AG04449 (cell line): ENCODE results near the gene MFGE8.

ENCODE experiments used
- CTCF ChIA-PET: fragments of 350-600 bp; formaldehyde crosslinking; extraction: SDS; loops from one replicate; lab custom pipeline; 2021; ENCODE audit warnings: antibody characterized with exemption; lab: Yijun Ruan, JAX
- POLR2A ChIA-PET: fragments of 400-600, 350-600 bp; formaldehyde crosslinking; extraction: SDS; loops from one replicate; lab custom pipeline; 2020; ENCODE audit warnings: antibody characterized with exemption, inconsistent platforms; lab: Yijun Ruan, JAX
- DNase-seq: peaks from one replicate; pipeline ENCODE4 v3.0.0-alpha.2; 2010; ENCODE audit warnings: low read depth, low spot score
- H3K4me3 ChIP-seq: 2 replicates; pipeline ENCODE4 v1.5.1; 2011; ENCODE audit warnings: low read depth, mild to moderate bottlenecking, control low read depth, low read length
- TF ChIP-seq, protein P1 (sequence below): IDR thresholded peaks from one replicate; pipeline ENCODE4 v1.5.1; 2011; ENCODE audit warnings: mild to moderate bottlenecking, moderate library complexity, low read length, control low read depth, inconsistent platforms; ENCODE audit not compliant: insufficient read depth; ENCODE audit errors: missing control alignments

The MFGE8 gene

DNA sequence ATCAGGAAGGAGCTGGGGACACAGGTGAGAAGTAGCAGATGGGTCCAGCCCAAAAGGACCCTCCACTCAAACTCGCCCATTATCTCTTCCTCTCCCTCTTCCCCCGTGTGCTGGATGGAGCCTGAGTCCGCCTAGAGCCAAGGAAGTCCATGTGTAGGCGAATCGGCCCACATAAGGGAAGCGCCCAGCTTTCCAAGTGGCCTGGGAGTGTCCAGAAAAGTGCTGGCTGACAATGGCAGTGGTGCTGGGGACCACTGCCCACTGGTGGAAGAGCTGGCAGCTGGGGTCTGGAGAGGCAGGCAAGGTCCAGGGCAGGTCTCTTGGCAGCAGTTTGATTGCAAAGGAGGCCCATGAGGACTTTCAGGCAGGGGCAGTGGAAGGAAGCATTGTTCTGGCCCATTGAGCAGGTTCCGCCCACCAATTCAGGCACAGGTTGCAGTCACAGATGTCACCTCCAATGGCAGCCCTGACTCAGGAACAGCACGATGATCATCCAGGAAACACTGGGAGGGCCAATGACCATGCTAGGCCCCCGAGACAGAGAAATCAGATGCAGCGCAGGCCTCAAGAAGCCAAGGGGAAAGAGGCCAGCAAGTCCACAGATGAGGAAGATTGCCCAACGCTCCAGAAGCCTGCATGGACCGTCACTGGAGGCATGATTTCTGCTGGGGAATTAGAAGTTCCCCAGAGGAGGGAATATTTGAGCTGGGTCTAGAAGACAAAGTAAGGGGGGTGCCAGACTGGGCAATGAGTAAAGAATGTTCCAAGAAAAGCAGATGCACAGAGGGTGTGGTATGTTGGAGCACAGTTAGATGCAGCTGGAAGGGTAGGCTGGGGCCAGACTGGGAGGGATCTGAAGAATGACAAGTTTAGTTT lies 3.0 kb downstream of the MFGE8 start:
- CTCF ChIA-PET, result interaction anchor here (1.1 to 11.4 kb wide), 11 partner anchors 8 to 268 kb away, joined by 3 to 148 read pairs (median 5); no protein-coding TSS in a partner anchor

DNA sequence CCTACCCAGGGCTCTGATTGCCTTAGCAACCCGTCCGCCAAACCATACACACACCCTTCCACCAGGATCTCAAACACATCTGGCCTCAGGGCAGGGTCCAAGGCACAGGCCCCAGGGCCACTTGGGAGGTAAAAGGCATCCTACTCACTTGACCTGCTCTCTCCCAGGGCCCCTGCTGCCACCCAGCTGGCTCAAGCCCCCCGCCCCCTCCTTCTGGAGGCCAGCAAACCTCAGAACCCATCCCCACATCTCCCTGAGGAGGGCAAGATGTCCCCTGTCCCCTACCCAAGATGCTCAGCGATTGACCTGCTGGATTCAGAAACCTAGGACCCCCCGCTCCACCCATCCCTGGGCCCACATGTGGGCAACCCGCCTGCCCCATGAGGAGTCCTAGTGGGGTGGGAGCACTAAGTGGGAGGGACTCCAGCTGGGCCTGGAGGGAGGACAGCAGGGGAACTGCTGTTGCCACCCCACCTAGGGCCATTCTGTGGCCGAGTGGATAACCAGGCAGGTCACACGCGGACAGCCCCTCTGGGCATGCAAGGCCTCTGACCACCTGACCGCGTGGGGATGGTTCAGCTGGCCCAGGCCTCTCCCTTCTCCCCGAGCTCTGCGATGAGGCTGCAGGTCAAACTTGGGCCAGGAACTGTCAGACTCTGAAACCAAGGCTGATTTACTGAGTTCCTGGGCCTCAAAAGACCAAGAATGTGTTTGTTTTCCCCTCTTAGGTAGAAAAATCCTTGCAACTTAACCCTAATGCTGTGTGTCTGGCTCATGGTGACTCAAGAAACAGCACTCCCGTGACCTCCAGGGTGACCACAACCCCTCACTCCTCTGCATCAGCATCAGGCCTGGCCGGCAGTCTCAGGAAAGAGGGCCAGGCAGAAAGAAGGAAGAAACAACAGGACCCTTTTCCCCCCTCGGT lies 4.2 kb downstream of the MFGE8 start:
- ChIA-PET POLR2A (interaction anchor here (1.4 kb wide), 1 partner anchor 10 kb away, joined by 4 read pairs; no protein-coding TSS in a partner anchor), CTCF (interaction anchor here (1.1 to 11.4 kb wide), 7 partner anchors 10 to 269 kb away, joined by 3 to 148 read pairs (median 6); no protein-coding TSS in a partner anchor)
- DNase-seq, result no peak
- H3K4me3 ChIP-seq, result peak overlapping the region; percentile 65
- TF ChIP-seq, protein P1, sequence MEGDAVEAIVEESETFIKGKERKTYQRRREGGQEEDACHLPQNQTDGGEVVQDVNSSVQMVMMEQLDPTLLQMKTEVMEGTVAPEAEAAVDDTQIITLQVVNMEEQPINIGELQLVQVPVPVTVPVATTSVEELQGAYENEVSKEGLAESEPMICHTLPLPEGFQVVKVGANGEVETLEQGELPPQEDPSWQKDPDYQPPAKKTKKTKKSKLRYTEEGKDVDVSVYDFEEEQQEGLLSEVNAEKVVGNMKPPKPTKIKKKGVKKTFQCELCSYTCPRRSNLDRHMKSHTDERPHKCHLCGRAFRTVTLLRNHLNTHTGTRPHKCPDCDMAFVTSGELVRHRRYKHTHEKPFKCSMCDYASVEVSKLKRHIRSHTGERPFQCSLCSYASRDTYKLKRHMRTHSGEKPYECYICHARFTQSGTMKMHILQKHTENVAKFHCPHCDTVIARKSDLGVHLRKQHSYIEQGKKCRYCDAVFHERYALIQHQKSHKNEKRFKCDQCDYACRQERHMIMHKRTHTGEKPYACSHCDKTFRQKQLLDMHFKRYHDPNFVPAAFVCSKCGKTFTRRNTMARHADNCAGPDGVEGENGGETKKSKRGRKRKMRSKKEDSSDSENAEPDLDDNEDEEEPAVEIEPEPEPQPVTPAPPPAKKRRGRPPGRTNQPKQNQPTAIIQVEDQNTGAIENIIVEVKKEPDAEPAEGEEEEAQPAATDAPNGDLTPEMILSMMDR, result no peak

More for the DNA sequence above, 3.0 kb downstream of the MFGE8 start:
- no peak for DNase-seq
- POLR2A ChIA-PET, result interaction anchor here (1.4 to 3.7 kb wide), 2 partner anchors 9 to 93 kb away, joined by 4 to 22 read pairs; no protein-coding TSS in a partner anchor
- TF ChIP-seq, protein P1, result no peak
- H3K4me3 ChIP-seq, result peak overlapping the region; percentile 65

DNA sequence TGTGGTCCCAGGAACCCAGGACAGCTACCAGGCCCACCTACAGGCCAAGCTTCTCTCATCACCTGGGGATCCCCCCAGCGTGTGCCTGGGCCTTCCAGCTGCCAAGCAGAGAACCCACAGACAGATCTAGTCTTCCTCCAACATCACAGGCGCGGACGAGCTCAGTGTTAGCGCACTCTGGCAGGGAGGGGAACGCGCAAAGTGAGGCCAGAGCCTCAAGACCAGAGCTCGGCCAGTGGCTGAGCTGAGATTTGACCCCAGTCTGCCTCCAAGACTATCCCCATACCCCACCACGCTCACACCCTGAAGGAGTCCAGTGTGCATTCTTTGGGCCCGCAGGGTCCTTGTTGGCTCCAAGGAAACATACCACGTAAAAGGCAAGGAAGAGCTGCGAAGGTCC lies 5.1 kb downstream of the MFGE8 start:
- ChIA-PET POLR2A (no interaction called here), CTCF (interaction anchor here (0.9 to 11.4 kb wide), 9 partner anchors 8 to 269 kb away, joined by 3 to 148 read pairs (median 5); no protein-coding TSS in a partner anchor)
- H3K4me3 ChIP-seq, result peak overlapping the region; percentile 20; the same call in 1 of the 2 replicates
- no peak for DNase-seq
- TF ChIP-seq, protein P1, result no peak

DNA sequence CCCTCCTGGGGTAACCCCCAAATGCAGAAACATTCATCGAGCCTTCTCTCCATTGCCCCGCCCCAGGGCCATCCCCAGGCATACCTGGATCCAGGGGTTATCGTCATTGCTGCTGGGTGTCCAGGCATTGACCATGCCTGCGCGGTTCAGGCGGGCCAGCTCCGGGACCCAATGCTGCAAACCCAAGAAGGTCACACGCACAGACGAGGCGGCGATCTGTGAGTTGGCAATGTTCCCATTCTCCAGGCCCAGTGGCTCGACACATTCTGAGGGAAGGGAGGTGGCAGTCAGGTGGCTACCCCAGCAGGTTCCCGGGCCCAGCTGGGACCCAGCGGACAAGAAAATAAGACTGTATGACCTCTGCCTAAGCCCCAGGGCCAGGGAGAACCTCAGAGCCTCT lies 6.1 kb downstream of the MFGE8 start:
- ChIA-PET POLR2A (interaction anchor here (3.2 kb wide), 1 partner anchor 82 kb away, joined by 16 read pairs; no protein-coding TSS in a partner anchor), CTCF (interaction anchor here (1.2 to 11.4 kb wide), 7 partner anchors 10 to 250 kb away, joined by 3 to 176 read pairs (median 5); no protein-coding TSS in a partner anchor)
- TF ChIP-seq, protein P1, result no peak
- H3K4me3 ChIP-seq, result no peak overlapping the region
- no peak for DNase-seq

DNA sequence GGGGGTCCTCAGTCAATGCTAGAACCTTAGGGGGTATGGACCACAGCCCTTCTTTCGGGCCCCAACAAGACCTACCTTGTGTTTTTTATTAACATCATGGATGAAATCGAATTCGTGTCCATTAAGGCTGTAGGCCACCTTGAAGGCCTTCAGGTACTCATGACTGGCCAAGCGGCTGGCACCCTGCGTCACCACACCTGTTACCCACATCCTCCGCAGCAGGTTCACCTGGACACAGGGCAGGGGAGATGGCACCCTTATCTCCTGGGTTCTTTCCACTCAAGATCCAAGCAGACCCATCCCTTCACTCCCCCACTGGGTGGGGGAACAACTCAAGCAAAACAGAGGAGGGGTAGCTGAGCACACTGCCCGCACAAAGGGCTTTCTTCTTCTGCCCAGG lies 6.6 kb downstream of the MFGE8 start:
- DNase-seq, result no peak
- ChIA-PET POLR2A (interaction anchor here (2.3 to 3.2 kb wide), 2 partner anchors 82 to 112 kb away, joined by 6 to 16 read pairs; no protein-coding TSS in a partner anchor), CTCF (interaction anchor here (1.2 to 11.4 kb wide), 9 partner anchors 9 to 271 kb away, joined by 3 to 176 read pairs (median 27); no protein-coding TSS in a partner anchor)
- TF ChIP-seq, protein P1, result no peak
- H3K4me3 ChIP-seq, result no peak overlapping the region
